ENCODE results near the gene GEMIN7.

The GEMIN7 gene

GRCh38 chr19:45071545-45071938, 7.5 kb upstream of the GEMIN7 start:
- no peaks in the 10 kb centered on the region for H3K27me3 Mint-ChIP-seq
- peaks cover 68% of the 10 kb centered on the region for H3K36me3 Mint-ChIP-seq (ENCODE audit: low read depth)
- DNase-seq: no peak
- peaks cover 9% of the 10 kb centered on the region for H3K4me1 Mint-ChIP-seq (ENCODE audit: low read depth)
- H3K9me3 Mint-ChIP-seq: no peaks in the 10 kb centered on the region
- H3K4me3 Mint-ChIP-seq: no peak overlapping the region
- H3K27ac Mint-ChIP-seq: no peak overlapping the region

GRCh38 chr19:45071969-45072790, 6.9 kb upstream of the GEMIN7 start:
- H3K36me3 Mint-ChIP-seq (ENCODE audit: low read depth): peaks cover 63% of the 10 kb centered on the region
- H3K27me3 Mint-ChIP-seq: no peaks in the 10 kb centered on the region
- H3K4me3 Mint-ChIP-seq: no peak overlapping the region
- H3K27ac Mint-ChIP-seq: no peak overlapping the region
- H3K9me3 Mint-ChIP-seq: no peaks in the 10 kb centered on the region
- DNase-seq: no peak
- peaks cover 16% of the 10 kb centered on the region for H3K4me1 Mint-ChIP-seq (ENCODE audit: low read depth)

- DNase-seq: no peak
- Mint-ChIP-seq H3K9me3 (no peaks in the 10 kb centered on the region), H3K27me3 (no peaks in the 10 kb centered on the region), H3K36me3 (ENCODE audit: low read depth) (peaks cover 50% of the 10 kb centered on the region), H3K4me1 (ENCODE audit: low read depth) (peaks cover 29% of the 10 kb centered on the region), H3K4me3 (peak overlapping the region; percentile 84), H3K27ac (peak overlapping the region; percentile 77)
These were observed 4.2 kb upstream of the GEMIN7 start for GRCh38 chr19:45074744-45075300.

- no peaks in the 10 kb centered on the region for H3K9me3 Mint-ChIP-seq
- H3K27ac Mint-ChIP-seq: peak overlapping the region; percentile 73
- peak; percentile 55 for DNase-seq
- H3K36me3 Mint-ChIP-seq (ENCODE audit: low read depth): peaks cover 48% of the 10 kb centered on the region
- no peaks in the 10 kb centered on the region for H3K27me3 Mint-ChIP-seq
- H3K4me1 Mint-ChIP-seq (ENCODE audit: low read depth): peaks cover 35% of the 10 kb centered on the region
- H3K4me3 Mint-ChIP-seq: peak overlapping the region; percentile 84
These were observed 3.6 kb upstream of the GEMIN7 start for GRCh38 chr19:45075301-45076028.

- Mint-ChIP-seq H3K9me3 (no peaks in the 10 kb centered on the region), H3K36me3 (ENCODE audit: low read depth) (peaks cover 46% of the 10 kb centered on the region), H3K4me3 (peak within 1 kb of the TSS; percentile 84), H3K27ac (peak within 1 kb of the TSS; percentile 82), H3K4me1 (ENCODE audit: low read depth) (peaks cover 40% of the 10 kb centered on the region), H3K27me3 (no peaks in the 10 kb centered on the region)
- DNase-seq: peak; percentile 89
These were observed 2.8 kb upstream of the GEMIN7 start, which contains the start of gene ZNF296 for GRCh38 chr19:45076029-45076850. Gene ZNF296, minus strand, starts transcription at chr19:45076478. Its CDS starts 105 bp downstream, at chr19:45076373.

- H3K27ac Mint-ChIP-seq: peak overlapping the region; percentile 82
- peaks cover 48% of the 10 kb centered on the region for H3K36me3 Mint-ChIP-seq (ENCODE audit: low read depth)
- H3K4me1 Mint-ChIP-seq (ENCODE audit: low read depth): peaks cover 48% of the 10 kb centered on the region
- H3K27me3 Mint-ChIP-seq: no peaks in the 10 kb centered on the region
- H3K9me3 Mint-ChIP-seq: no peaks in the 10 kb centered on the region
- DNase-seq: no peak
- H3K4me3 Mint-ChIP-seq: peak overlapping the region; percentile 84
These were observed 2.0 kb upstream of the GEMIN7 start for GRCh38 chr19:45076851-45077730.

- Mint-ChIP-seq H3K27ac (peak overlapping the region; percentile 79), H3K4me3 (peak overlapping the region; percentile 98), H3K36me3 (ENCODE audit: low read depth) (peaks cover 52% of the 10 kb centered on the region), H3K27me3 (no peaks in the 10 kb centered on the region), H3K9me3 (no peaks in the 10 kb centered on the region), H3K4me1 (ENCODE audit: low read depth) (peaks cover 52% of the 10 kb centered on the region)
- no peak for DNase-seq
These were observed 534 bp upstream of the GEMIN7 start for GRCh38 chr19:45078390-45079062.

- H3K27me3 Mint-ChIP-seq: no peaks in the 10 kb centered on the region
- H3K4me3 Mint-ChIP-seq: peak overlapping the region; percentile 98
- no peaks in the 10 kb centered on the region for H3K9me3 Mint-ChIP-seq
- no peak for DNase-seq
- H3K27ac Mint-ChIP-seq: peak overlapping the region; percentile 94
- H3K4me1 Mint-ChIP-seq (ENCODE audit: low read depth): peaks cover 46% of the 10 kb centered on the region
- H3K36me3 Mint-ChIP-seq (ENCODE audit: low read depth): peaks cover 50% of the 10 kb centered on the region
These were observed 881 bp downstream of the GEMIN7 start for GRCh38 chr19:45079911-45080370.

- H3K9me3 Mint-ChIP-seq: no peaks in the 10 kb centered on the region
- H3K36me3 Mint-ChIP-seq (ENCODE audit: low read depth): peaks cover 63% of the 10 kb centered on the region
- peaks cover 49% of the 10 kb centered on the region for H3K4me1 Mint-ChIP-seq (ENCODE audit: low read depth)
- H3K27me3 Mint-ChIP-seq: no peaks in the 10 kb centered on the region
- H3K4me3 Mint-ChIP-seq: no peak overlapping the region
- peak overlapping the region; percentile 42 for H3K27ac Mint-ChIP-seq
- DNase-seq: no peak
These were observed 3.1 kb downstream of the GEMIN7 start for GRCh38 chr19:45082170-45082569.

GRCh38 chr19:45086480-45086879, 7.4 kb downstream of the GEMIN7 start:
- Mint-ChIP-seq H3K27me3 (no peaks in the 10 kb centered on the region), H3K36me3 (ENCODE audit: low read depth) (peaks cover 83% of the 10 kb centered on the region), H3K27ac (peak overlapping the region; percentile 70), H3K4me3 (no peak overlapping the region), H3K4me1 (ENCODE audit: low read depth) (peaks cover 41% of the 10 kb centered on the region), H3K9me3 (no peaks in the 10 kb centered on the region)
- no peak for DNase-seq

- H3K9me3 Mint-ChIP-seq: no peaks in the 10 kb centered on the region
- H3K36me3 Mint-ChIP-seq (ENCODE audit: low read depth): peaks cover 81% of the 10 kb centered on the region
- no peaks in the 10 kb centered on the region for H3K27me3 Mint-ChIP-seq
- H3K27ac Mint-ChIP-seq: peak overlapping the region; percentile 88
- peaks cover 36% of the 10 kb centered on the region for H3K4me1 Mint-ChIP-seq (ENCODE audit: low read depth)
- peak; percentile 45 for DNase-seq
- H3K4me3 Mint-ChIP-seq: peak overlapping the region; percentile 13
These were observed 8.5 kb downstream of the GEMIN7 start for GRCh38 chr19:45087531-45087930.

- Mint-ChIP-seq H3K4me3 (no peak overlapping the region), H3K27me3 (no peaks in the 10 kb centered on the region), H3K9me3 (no peaks in the 10 kb centered on the region), H3K36me3 (ENCODE audit: low read depth) (peaks cover 87% of the 10 kb centered on the region), H3K27ac (no peak overlapping the region), H3K4me1 (ENCODE audit: low read depth) (peaks cover 54% of the 10 kb centered on the region)
- no peak for DNase-seq
These were observed 11.0 kb downstream of the GEMIN7 start for GRCh38 chr19:45090034-45090433.

- DNase-seq: no peak
- peak overlapping the region; percentile 98 for H3K27ac Mint-ChIP-seq
- H3K4me1 Mint-ChIP-seq (ENCODE audit: low read depth): peaks cover 56% of the 10 kb centered on the region
- H3K9me3 Mint-ChIP-seq: no peaks in the 10 kb centered on the region
- H3K4me3 Mint-ChIP-seq: no peak overlapping the region
- H3K27me3 Mint-ChIP-seq: no peaks in the 10 kb centered on the region
- H3K36me3 Mint-ChIP-seq (ENCODE audit: low read depth): peaks cover 82% of the 10 kb centered on the region
These were observed 11.5 kb downstream of the GEMIN7 start for GRCh38 chr19:45090606-45091005.

Measured in activated T-cell treated with anti-CD3 and anti-CD28 coated beads, Interleukin-2, amount 50 U/mL, for 24 hours (primary cell).